Mesendoderm (in vitro differentiated cells): ENCODE data around the gene PIK3R3. TPM values are rescaled to one million over a fixed set of nuclear protein-coding genes. Genes with fewer than 3 reads are reported as not detected.

Experiments
- DNase-seq: peaks from one replicate; pipeline ENCODE4 v3.0.0; 2013
- H2AK5ac ChIP-seq: 2 replicates; pipeline ENCODE4 v1.6.1; 2013; ENCODE audit warnings: low read length, inconsistent platforms
- H2BK120ac ChIP-seq: 2 replicates; pipeline ENCODE4 v1.6.1; 2013; ENCODE audit warnings: low read depth, mild to moderate bottlenecking, low read length, moderate library complexity, mixed read lengths
- H2BK15ac ChIP-seq: replicated peaks from 2 replicates; pipeline ENCODE4 v1.6.1; 2013; ENCODE audit warnings: low read depth, mild to moderate bottlenecking, moderate library complexity
- H2BK5ac ChIP-seq: 2 replicates; pipeline ENCODE4 v1.6.1; 2013; ENCODE audit warnings: low read length, inconsistent platforms
- H3K18ac ChIP-seq: 2 replicates; pipeline ENCODE4 v1.6.1; 2013; ENCODE audit warnings: mild to moderate bottlenecking, low read length, mixed read lengths
- H3K23ac ChIP-seq: one replicate; pipeline ENCODE4 v1.6.1; 2013; ENCODE audit warnings: low read length
- H3K27ac ChIP-seq: 2 replicates; pipeline ENCODE4 v1.5.1; 2013; ENCODE audit warnings: low read depth, mild to moderate bottlenecking, inconsistent platforms, low read length, moderate library complexity
- H3K27me3 ChIP-seq: 2 replicates; pipeline ENCODE4 v1.6.1; 2013; ENCODE audit warnings: low read length, control low read depth, mild to moderate bottlenecking, inconsistent platforms; ENCODE audit not compliant: insufficient read depth, poor library complexity
- H3K36me3 ChIP-seq: 2 replicates; pipeline ENCODE4 v1.6.1; 2013; ENCODE audit warnings: low read length, inconsistent platforms; ENCODE audit not compliant: control insufficient read depth, insufficient read depth
- H3K4ac ChIP-seq: one replicate; pipeline ENCODE4 v1.6.1; 2013; ENCODE audit warnings: low read depth, mild to moderate bottlenecking, low read length, moderate library complexity
- H3K4me1 ChIP-seq: 2 replicates; pipeline ENCODE4 v1.6.1; 2013; ENCODE audit warnings: low read depth, low read length, inconsistent platforms; ENCODE audit not compliant: control insufficient read depth
- H3K4me2 ChIP-seq: 2 replicates; pipeline ENCODE4 v1.6.1; 2013; ENCODE audit warnings: low read length
- H3K4me3 ChIP-seq: 2 replicates; pipeline ENCODE4 v1.5.1; 2013; ENCODE audit warnings: mild to moderate bottlenecking, low read length
- H3K56ac ChIP-seq: one replicate; pipeline ENCODE4 v1.6.1; 2013; ENCODE audit warnings: low read length
- H3K79me1 ChIP-seq: 2 replicates; pipeline ENCODE4 v1.6.1; 2013; ENCODE audit warnings: low read length, inconsistent platforms
- H3K79me2 ChIP-seq: 2 replicates; pipeline ENCODE4 v1.6.1; 2013; ENCODE audit warnings: mild to moderate bottlenecking, low read length; ENCODE audit not compliant: control insufficient read depth, insufficient read depth
- H3K9ac ChIP-seq: 2 replicates; pipeline ENCODE4 v1.6.1; 2013; ENCODE audit warnings: low read length, inconsistent platforms
- H4K5ac ChIP-seq: one replicate; pipeline ENCODE4 v1.6.1; 2013; ENCODE audit warnings: low read length
- H4K8ac ChIP-seq: one replicate; pipeline ENCODE4 v1.6.1; 2013; ENCODE audit warnings: low read depth, mild to moderate bottlenecking, control low read depth, low read length, moderate library complexity
- WGBS: extraction: QIAGEN DNeasy Blood & Tissue Kit; methylation state at CpG from one replicate; pipeline ENCODE4 v1.1.7; 2013; ENCODE audit warnings: low lambda C conversion rate, missing lambda C conversion rate; ENCODE audit not compliant: insufficient coverage; ENCODE audit errors: extremely low coverage; 5-methylcytosine and 5-hydroxymethylcytosine counted together
- polyA plus RNA-seq, 2 experiments: library from polyadenylated mRNA; stranded (reverse); fragments of 200-250 nt; gene quantifications; one replicate each; pipeline ENCODE4 v1.2.3, GENCODE V29; 2013

PIK3R3 gene
- 6.0 TPM for polyA plus RNA-seq (2013, experiment 1 of 2)
- polyA plus RNA-seq (2013, experiment 2 of 2), result 6.2 TPM

GRCh38 chr1:46132529-46133180 lies at the start of gene PIK3R3:
PIK3R3 (minus strand) TSS chr1:46132629; CDS start chr1:46131952, 677 bp downstream.
- Histone ChIP-seq H3K4me2 (peak within 1 kb of the TSS; percentile 98), H3K27me3 (no peaks in the 10 kb centered on the region), H3K18ac (peak within 1 kb of the TSS; percentile 92), H3K23ac (peak within 1 kb of the TSS; percentile 48), H3K36me3 (no peaks in the 10 kb centered on the region), H4K5ac (peak within 1 kb of the TSS; percentile 84), H3K27ac (peak within 1 kb of the TSS; percentile 95), H3K79me2 (no peaks in the 10 kb centered on the region), H3K79me1 (no peaks in the 10 kb centered on the region), H2BK15ac (peak within 1 kb of the TSS; percentile 86), H3K4ac (peak within 1 kb of the TSS; percentile 85), H2AK5ac (no peak within 1 kb of the TSS), H3K56ac (peak within 1 kb of the TSS; percentile 97), H2BK5ac (peak within 1 kb of the TSS; percentile 99), H2BK120ac (peak within 1 kb of the TSS; percentile 88), H3K4me3 (peak within 1 kb of the TSS; percentile 81), H3K9ac (peak within 1 kb of the TSS; percentile 92), H3K4me1 (peaks cover 10% of the 10 kb centered on the region), H4K8ac (no peak within 1 kb of the TSS)
- no CpG with 5 or more reads among the region's 55 CpGs for WGBS
- peak; percentile 100 for DNase-seq

- Histone ChIP-seq H3K4me3 (no peak overlapping the region), H3K56ac (no peak overlapping the region), H2BK120ac (no peak overlapping the region), H2AK5ac (no peak overlapping the region), H3K36me3 (no peaks in the 10 kb centered on the region), H4K5ac (no peak overlapping the region), H2BK15ac (no peak overlapping the region), H3K79me1 (no peaks in the 10 kb centered on the region), H3K4me1 (no peaks in the 10 kb centered on the region), H3K9ac (no peak overlapping the region), H4K8ac (no peak overlapping the region), H3K23ac (peak overlapping the region; percentile 38), H3K4ac (no peak overlapping the region), H3K79me2 (no peaks in the 10 kb centered on the region), H3K27ac (no peak overlapping the region), H3K18ac (no peak overlapping the region), H3K27me3 (no peaks in the 10 kb centered on the region), H3K4me2 (no peak overlapping the region), H2BK5ac (no peak overlapping the region)
- no CpG with 5 or more reads among the region's 10 CpGs for WGBS
- DNase-seq, result no peak
These were observed 49.2 kb upstream of the PIK3R3 start for GRCh38 chr1:46181343-46182260.

- H3K9ac ChIP-seq, result no peak overlapping the region
- WGBS, result no CpG with 5 or more reads among the region's 12 CpGs
- no peak overlapping the region for H3K18ac ChIP-seq
- H2AK5ac ChIP-seq, result no peak overlapping the region
- no peaks in the 10 kb centered on the region for H3K79me2 ChIP-seq
- no peaks in the 10 kb centered on the region for H3K79me1 ChIP-seq
- no peak overlapping the region for H3K23ac ChIP-seq
- no peak overlapping the region for H4K8ac ChIP-seq
- peak; percentile 70 for DNase-seq
- no peaks in the 10 kb centered on the region for H3K27me3 ChIP-seq
- H3K4me2 ChIP-seq, result no peak overlapping the region
- no peak overlapping the region for H2BK5ac ChIP-seq
- no peaks in the 10 kb centered on the region for H3K36me3 ChIP-seq
- H3K4ac ChIP-seq, result no peak overlapping the region
- H3K4me1 ChIP-seq, result peaks cover 3% of the 10 kb centered on the region
- no peak overlapping the region for H3K56ac ChIP-seq
- no peak overlapping the region for H2BK15ac ChIP-seq
- H3K27ac ChIP-seq, result no peak overlapping the region
- H4K5ac ChIP-seq, result no peak overlapping the region
- no peak overlapping the region for H2BK120ac ChIP-seq
- H3K4me3 ChIP-seq, result no peak overlapping the region
These were observed 47.7 kb upstream of the PIK3R3 start for GRCh38 chr1:46180082-46180616.

GRCh38 chr1:46179138-46180081 lies 47.0 kb upstream of the PIK3R3 start:
- H3K36me3 ChIP-seq, result no peaks in the 10 kb centered on the region
- no peak overlapping the region for H3K4ac ChIP-seq
- H3K56ac ChIP-seq, result no peak overlapping the region
- WGBS, result 100% methylated on average over 1 of the region's 10 CpGs
- no peak overlapping the region for H3K9ac ChIP-seq
- no peak overlapping the region for H2BK5ac ChIP-seq
- no peaks in the 10 kb centered on the region for H3K27me3 ChIP-seq
- no peaks in the 10 kb centered on the region for H3K79me2 ChIP-seq
- no peaks in the 10 kb centered on the region for H3K79me1 ChIP-seq
- H3K27ac ChIP-seq, result no peak overlapping the region
- no peak overlapping the region for H3K4me2 ChIP-seq
- H4K8ac ChIP-seq, result no peak overlapping the region
- H2AK5ac ChIP-seq, result no peak overlapping the region
- no peak overlapping the region for H2BK120ac ChIP-seq
- H3K23ac ChIP-seq, result no peak overlapping the region
- no peak overlapping the region for H4K5ac ChIP-seq
- DNase-seq, result peak; percentile 92
- peaks cover 7% of the 10 kb centered on the region for H3K4me1 ChIP-seq
- no peak overlapping the region for H3K18ac ChIP-seq
- no peak overlapping the region for H2BK15ac ChIP-seq
- H3K4me3 ChIP-seq, result no peak overlapping the region

GRCh38 chr1:46176211-46176865 lies 43.9 kb upstream of the PIK3R3 start, which contains the start of gene P3R3URF:
P3R3URF (minus strand) TSS chr1:46176488; CDS start chr1:46176471, 17 bp downstream.
- H4K5ac ChIP-seq, result no peak within 1 kb of the TSS
- no peak within 1 kb of the TSS for H3K27ac ChIP-seq
- H2BK15ac ChIP-seq, result no peak within 1 kb of the TSS
- no peak for DNase-seq
- H3K18ac ChIP-seq, result peak within 1 kb of the TSS; percentile 9
- H3K4me1 ChIP-seq, result peaks cover 13% of the 10 kb centered on the region
- H3K79me2 ChIP-seq, result no peaks in the 10 kb centered on the region
- WGBS, result no CpG with 5 or more reads among the region's 13 CpGs
- H2BK120ac ChIP-seq, result no peak within 1 kb of the TSS
- H3K27me3 ChIP-seq, result no peaks in the 10 kb centered on the region
- no peak within 1 kb of the TSS for H2AK5ac ChIP-seq
- no peak within 1 kb of the TSS for H4K8ac ChIP-seq
- H3K56ac ChIP-seq, result no peak within 1 kb of the TSS
- H3K36me3 ChIP-seq, result no peaks in the 10 kb centered on the region
- H3K23ac ChIP-seq, result no peak within 1 kb of the TSS
- no peak within 1 kb of the TSS for H2BK5ac ChIP-seq
- no peaks in the 10 kb centered on the region for H3K79me1 ChIP-seq
- no peak within 1 kb of the TSS for H3K4me2 ChIP-seq
- H3K9ac ChIP-seq, result no peak within 1 kb of the TSS
- no peak within 1 kb of the TSS for H3K4me3 ChIP-seq
- no peak within 1 kb of the TSS for H3K4ac ChIP-seq
